GM15510 (cell line): Measurements from ENCODE around the gene HS2ST1.

Experiments used
- POLR2A ChIP-seq: IDR thresholded peaks from 3 replicates; pipeline ENCODE4 v1.6.1; 2011; ENCODE audit warnings: borderline replicate concordance; ENCODE audit not compliant: insufficient read length; ENCODE audit errors: extremely low read depth

HS2ST1 gene

DNA sequence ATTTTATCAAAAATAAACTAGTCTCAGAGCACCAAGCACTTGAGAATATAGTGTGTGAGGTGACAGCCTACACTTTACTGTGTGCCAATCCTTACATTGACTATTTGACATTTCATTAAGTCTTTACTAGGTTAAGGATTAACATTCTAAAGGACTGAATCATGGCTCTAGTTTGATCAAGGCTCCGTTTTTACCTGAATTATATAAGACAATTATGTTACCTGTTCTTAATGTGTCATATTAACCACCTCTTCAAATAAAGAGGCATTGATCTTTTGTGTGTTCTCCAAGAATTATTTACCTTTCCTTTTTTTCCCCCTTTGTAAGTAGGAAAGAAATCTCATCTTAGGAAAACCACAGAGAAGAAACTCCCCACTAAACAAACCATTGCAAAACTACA lies 189.7 kb downstream of the HS2ST1 start:
- TF ChIP-seq POLR2A: no peak

DNA sequence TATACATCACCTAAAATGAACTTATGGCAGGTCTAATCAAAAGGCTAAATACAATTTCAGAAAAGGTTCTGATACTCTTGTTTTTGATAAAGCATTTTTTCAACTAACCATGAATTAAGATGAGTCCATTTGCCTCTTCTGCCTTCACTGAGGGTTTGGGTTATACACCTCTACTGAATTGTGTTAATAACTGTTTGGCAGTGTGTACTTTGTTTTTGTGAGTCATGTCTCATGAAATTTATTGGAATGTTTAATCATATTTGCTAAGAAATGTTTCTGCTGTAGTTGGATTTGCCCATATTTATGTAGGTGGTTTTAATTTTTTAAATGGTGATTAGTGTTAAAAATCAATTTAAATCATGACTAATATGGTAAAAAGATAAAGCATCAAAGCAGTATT lies 190.5 kb downstream of the HS2ST1 start:
- TF ChIP-seq POLR2A: no peak

DNA sequence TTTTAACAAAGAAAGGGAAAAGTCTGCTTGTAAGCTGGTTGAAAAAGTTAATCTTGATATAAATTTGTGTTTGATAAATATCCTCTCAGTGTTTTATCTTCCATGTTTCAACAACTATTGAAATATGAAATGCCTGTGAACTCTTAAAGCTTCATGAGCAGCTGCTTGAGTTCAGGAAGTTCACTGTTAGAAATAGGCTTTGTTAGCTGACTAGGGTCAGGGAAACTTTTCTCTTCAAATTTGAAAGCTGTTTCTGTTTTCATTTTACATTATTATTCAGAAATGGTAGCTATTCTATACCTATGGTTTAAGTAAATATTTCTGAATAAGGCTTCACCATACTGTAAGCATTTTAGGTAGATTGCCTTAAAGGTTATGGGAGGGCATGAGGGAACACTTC lies 191.7 kb downstream of the HS2ST1 start:
- TF ChIP-seq POLR2A: no peak

DNA sequence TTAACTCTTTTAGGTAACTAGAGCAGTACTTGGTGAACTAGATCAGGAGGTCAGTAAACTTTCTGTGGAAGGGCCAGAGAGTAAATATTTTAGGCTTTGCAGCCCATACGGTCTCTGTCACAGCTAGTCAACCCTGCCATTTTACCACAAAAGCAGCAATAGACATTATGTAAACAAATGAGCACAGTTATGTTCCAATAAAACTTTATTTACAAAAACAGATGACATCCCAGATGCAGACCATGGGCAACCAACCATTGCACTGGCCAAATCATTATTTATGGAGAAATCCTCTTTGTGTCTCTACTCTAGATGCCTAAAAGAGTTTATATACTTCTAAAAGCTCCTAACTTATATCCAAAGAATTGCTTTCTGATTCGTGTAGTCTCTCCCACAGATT lies 192.4 kb downstream of the HS2ST1 start:
- TF ChIP-seq POLR2A: no peak

DNA sequence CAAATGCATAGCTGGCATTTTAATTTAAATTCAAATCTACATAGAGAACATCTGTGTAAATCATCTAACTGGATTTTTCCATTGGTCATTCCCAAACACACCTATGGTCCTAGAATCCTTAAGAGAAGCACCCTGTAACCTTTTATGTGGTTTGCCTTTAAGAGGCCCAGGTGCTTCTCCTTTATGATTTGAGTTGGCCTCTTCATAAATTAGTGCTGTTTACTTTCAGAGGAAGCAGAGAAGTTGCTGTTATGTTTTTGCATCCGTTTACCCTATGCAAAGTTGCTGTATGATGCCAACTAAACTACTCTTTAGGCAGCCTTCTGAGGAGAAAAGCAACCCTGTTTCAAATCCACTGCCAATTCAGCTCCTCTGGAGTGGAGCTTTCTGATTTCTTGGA lies 193.8 kb downstream of the HS2ST1 start:
- TF ChIP-seq POLR2A: no peak

DNA sequence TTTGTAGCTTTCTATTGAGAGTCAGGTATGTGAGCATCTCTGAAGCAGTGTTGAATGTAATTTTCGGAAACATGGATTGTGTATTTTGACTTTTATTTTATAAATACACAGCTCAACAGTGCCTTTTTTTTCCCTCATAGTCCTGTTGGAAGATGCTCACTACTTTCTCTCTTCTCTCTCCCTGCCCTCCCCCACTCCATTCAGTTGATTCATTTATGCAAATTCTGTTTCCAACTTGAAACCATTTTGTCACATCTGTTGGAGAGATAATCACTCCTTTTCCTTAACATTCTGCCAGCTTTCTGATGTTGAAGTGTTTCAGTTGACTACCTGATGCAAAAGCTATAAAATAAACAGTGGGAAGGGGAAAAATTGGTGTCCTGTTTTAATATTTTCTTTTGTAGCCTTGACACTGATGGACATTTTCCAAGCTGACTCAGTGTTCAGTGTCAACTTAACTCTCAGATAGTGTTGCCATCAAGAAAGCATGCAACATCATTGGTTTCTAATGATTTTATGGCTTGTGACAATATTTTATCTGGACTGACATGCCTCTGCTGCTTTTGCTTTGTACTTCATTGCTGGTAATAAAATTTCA lies 194.5 kb downstream of the HS2ST1 start:
- TF ChIP-seq POLR2A: no peak

DNA sequence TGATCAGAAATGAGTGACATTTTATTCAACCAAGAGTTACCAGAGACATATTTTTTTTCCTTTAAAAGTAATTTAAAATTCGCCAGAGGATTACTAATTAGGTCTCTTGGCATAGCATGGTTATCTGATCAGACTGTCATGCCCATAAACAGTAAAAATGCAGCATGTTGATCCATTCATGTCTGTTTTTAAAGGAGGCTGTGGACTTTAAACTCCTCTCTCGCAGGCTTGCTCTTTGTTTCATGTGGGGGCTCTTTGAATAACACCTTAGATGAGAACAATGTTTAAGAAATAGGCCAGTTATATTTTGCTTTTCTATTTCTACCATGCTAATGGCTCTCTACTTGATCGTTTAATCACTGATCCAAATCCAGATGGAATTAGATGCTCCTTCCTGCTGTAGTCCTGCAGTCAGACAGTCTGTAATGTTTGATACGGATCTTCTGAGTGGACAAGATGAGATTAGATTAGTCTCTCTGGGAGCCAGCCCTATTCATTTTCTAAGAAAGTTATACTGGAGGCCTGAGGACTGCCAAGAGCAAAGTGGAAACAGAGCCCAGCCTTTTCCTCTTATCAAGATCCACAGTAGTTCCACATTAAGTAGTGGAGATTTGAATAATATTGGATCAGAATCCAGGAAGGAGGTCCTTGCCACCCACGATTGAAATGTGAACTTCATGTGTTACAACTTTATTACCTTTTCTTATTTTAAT lies 197.4 kb downstream of the HS2ST1 start:
- no peak for TF ChIP-seq POLR2A

DNA sequence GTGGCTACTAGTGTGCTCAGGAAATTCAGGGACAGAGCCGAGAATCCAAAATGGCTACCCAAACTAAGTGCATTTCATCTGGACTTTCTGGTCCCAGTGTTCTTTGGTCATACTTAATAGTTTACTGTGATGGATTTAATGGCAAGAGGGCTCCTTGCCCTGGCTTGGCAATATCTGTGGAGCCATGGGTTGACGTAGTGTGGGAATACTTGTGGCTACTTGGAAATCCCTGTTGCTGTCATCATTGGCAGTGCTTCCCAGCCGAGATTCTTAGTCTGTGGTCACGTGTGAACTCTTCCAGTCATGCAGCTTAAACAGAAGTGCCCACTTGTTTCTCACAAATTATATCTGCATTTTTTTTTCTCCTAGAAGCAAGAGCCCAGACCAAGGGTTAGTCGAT lies 198.9 kb downstream of the HS2ST1 start:
- no peak for TF ChIP-seq POLR2A

DNA sequence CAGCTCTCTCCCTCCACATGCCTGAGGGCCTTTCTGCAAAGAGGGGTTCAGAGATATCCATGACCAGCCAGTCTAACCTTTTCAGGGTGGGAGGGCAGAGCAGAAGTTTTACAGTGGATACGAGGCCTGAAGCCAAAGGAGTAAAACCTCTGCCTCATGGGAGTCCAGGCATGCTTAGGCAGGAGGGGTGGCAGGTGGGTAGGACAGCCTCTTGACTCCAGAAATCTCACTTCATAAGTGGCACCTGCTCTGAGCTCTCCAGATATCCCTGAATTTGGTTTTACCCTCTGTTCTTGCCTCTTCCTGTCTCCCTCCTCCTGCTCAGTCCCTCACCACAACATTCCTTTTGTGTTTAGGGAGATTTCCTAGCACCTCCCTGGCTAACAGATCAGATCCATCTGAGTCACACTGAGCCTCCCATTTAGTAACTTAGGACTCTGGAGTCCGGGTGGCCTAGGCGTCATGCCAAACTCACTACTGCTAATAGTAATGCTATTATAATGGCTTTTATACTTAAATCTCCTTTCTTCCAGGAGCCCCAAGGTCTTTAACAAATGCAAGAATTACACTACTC lies 201.0 kb downstream of the HS2ST1 start:
- no peak for TF ChIP-seq POLR2A

DNA sequence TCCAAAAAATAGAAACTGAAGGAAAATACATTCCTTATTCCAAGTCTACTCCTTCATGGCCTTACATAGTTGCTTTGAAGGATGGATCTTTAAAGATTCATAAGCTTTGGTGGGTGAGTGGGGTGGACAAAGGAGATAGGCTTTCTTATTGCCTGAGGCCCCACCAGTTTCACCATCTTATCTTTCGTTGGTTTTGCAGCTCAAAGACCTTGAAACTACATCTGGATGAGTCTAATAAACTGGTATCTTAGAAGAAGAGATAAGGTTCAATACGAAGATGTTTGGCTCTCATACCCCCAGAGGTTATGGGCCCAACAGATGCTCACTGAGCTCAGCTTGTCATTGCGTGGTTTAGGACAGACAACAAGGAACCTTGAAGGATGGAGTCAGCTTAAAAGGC lies 201.5 kb downstream of the HS2ST1 start:
- no peak for TF ChIP-seq POLR2A

DNA sequence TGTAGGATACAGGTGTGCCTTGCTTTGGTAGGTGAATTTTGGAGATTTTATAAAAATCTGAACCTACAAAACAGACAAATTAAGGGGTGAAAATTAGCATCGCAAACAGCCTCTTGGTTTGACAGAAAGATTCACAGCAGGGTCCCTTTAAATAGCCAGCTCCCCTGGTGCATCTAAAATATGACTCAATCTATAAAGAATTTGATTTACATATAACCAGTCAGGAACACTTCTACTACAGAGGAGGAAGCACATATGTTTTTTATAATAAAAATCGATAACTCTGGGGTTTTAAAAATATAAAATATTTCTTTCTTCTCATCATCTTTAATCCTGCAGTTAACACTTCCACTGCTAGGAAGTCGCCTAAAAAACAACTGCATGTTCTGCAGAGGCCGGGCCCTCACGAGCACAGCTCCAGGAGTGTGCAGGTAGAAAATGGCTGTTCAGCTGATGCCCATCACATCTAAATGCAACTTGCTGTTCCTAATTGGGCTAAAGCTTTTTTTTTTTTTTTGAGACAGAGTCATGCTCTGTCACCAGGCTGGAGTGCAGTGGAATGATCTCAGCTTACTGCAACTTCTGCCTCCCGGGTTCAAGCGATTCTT lies 203.4 kb downstream of the HS2ST1 start:
- TF ChIP-seq POLR2A: no peak

DNA sequence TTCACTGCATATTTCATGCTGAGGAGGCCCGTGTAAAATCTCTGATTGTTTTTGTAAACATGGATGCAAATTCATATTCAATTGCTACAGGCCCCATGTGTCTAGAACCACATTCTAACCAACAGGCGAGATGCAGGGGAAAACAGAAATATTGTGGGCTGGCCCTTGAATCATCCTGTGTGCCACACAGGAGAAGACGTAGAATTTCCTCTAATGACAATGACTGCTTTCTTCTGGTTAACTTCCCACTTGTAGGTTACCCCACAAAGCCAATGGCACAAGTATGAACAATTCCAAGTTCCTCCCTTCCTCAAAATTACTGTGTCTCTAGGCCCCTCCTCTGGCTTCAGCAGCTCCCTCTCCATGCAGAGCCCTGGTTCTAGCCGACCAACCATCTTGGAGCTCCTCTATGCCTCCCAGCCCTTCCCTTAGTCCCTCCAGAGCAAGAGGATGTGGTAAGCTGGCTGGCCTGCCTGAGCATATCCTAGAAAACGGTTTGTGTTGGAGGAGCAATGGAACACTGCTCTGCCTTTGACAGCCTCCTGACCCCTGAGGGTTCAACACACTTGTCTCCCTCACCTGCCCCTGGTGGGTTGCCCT lies 205.2 kb downstream of the HS2ST1 start:
- TF ChIP-seq POLR2A: no peak

DNA sequence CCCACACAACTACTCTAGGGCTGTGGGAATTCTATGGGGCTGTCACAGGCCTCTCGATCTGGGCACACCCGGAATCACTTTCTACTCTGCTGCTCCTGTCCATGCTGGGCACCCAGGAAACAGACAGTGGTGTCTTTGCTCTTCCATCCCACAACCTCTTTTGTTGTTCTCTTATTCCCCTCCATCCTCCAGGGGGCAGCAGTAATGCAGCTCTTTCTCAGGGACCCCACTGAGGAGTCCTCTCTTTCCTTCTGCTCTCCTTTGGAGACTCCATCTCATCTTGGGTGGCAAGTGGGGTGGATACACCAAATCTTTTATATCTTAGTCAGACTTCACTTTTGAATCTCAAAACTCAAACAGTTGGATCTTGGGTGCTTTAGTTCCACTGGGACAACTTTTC lies 206.3 kb downstream of the HS2ST1 start:
- no peak for TF ChIP-seq POLR2A

DNA sequence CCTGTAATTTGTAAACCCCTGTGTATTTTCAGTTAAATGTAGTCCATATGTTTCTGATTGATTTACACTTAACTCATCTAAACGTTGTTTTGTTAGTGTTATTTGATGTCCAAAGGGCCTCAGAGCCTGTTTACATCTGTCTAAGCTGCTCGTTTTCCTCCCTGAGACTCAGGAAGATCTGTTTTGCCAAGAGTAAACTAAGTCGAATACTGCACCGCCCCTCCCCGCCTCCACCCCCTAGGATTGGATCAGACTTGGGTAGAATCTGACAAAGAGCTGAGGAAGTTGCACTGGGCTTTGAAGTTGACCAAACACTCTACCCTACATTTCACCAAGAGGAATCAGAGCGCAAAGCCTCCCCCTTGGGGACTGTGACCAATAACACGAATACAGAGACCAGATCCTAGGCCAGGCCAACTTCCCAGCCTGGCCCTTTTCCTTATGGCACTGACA lies 207.3 kb downstream of the HS2ST1 start:
- no peak for TF ChIP-seq POLR2A

DNA sequence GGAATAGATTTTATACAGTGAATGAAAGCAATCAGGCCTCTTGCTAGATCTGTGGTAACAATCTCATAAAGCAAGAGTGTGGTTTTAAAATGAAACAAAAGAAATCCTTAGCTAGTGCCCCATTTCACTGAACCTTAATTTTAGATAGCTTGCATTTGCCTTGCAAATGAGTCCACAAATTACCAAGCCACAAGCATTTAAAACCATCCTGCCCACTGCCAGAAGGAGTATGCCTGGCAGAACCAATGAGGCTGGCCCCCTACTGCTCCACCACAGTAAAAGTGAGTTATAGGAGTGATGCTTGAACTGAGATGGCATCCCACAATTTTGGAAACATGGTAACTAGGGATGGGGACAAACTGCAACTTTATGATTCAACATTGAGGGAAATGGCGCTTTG lies 207.8 kb downstream of the HS2ST1 start:
- no peak for TF ChIP-seq POLR2A
